HepG2 (cell line): ENCODE results near the gene RBM12. TPM values are rescaled to one million over a fixed set of nuclear protein-coding genes. Genes with fewer than 3 reads are reported as not detected.

ENCODE experiments used
- AHR ChIP-seq: IDR thresholded peaks from 2 replicates; pipeline ENCODE4 v1.6.1; 2018; ENCODE audit warnings: missing genetic modification reagents, missing compliant biosample characterization
- BCL6 ChIP-seq: IDR thresholded peaks from 2 replicates; pipeline ENCODE4 v1.6.1; 2016; ENCODE audit warnings: missing genetic modification reagents, missing compliant biosample characterization
- FOXK2 ChIP-seq: fragments of 450-650 bp; IDR thresholded peaks from 2 replicates; pipeline ENCODE4 v1.6.1; 2016
- HMG20A ChIP-seq: IDR thresholded peaks from 2 replicates; pipeline ENCODE4 v1.6.1; 2016; ENCODE audit warnings: borderline replicate concordance
- RELA ChIP-seq: sonication (generic); formaldehyde crosslinking; IDR thresholded peaks from 2 replicates; pipeline ENCODE4 v1.4.0; 2020; ENCODE audit warnings: missing genetic modification reagents
- RFXAP ChIP-seq: sonication (generic); formaldehyde crosslinking; IDR thresholded peaks from 2 replicates; pipeline ENCODE4 v1.4.0; 2020; ENCODE audit warnings: missing genetic modification reagents, borderline replicate concordance
- SP140L ChIP-seq: sonication (generic); formaldehyde crosslinking; IDR thresholded peaks from 2 replicates; pipeline ENCODE4 v1.4.0; 2020; ENCODE audit warnings: missing genetic modification reagents, borderline replicate concordance
- TBX2 ChIP-seq: sonication (generic); formaldehyde crosslinking; IDR thresholded peaks from 2 replicates; pipeline ENCODE4 v1.5.0; 2020; ENCODE audit warnings: missing genetic modification reagents, mild to moderate bottlenecking, borderline replicate concordance
- ZBTB1 ChIP-seq: sonication (generic); formaldehyde crosslinking; IDR thresholded peaks from 2 replicates; pipeline ENCODE4 v1.4.0; 2020; ENCODE audit warnings: missing genetic modification reagents, borderline replicate concordance
- ZBTB3 ChIP-seq: sonication (generic); formaldehyde crosslinking; IDR thresholded peaks from 2 replicates; pipeline ENCODE4 v1.4.0; 2020; ENCODE audit warnings: low read depth, mild to moderate bottlenecking, moderate library complexity, missing genetic modification reagents, borderline replicate concordance
- ZBTB42 ChIP-seq: sonication (generic); formaldehyde crosslinking; IDR thresholded peaks from 2 replicates; pipeline ENCODE4 v1.5.0; 2020; ENCODE audit warnings: mild to moderate bottlenecking, missing genetic modification reagents
- ZFP36L1 ChIP-seq: sonication (generic); formaldehyde crosslinking; IDR thresholded peaks from 2 replicates; pipeline ENCODE4 v1.8.0; 2022; ENCODE audit warnings: mild to moderate bottlenecking, missing genetic modification reagents, moderate library complexity
- ZNF12 ChIP-seq: sonication (generic); formaldehyde crosslinking; IDR thresholded peaks from 2 replicates; pipeline ENCODE4 v1.5.0; 2020; ENCODE audit warnings: missing genetic modification reagents
- ZNF143 ChIP-seq: sonication (generic); formaldehyde crosslinking; IDR thresholded peaks from 2 replicates; pipeline ENCODE4 v1.4.0; 2020; ENCODE audit warnings: missing genetic modification reagents
- ZNF30 ChIP-seq: sonication (generic); formaldehyde crosslinking; IDR thresholded peaks from 2 replicates; pipeline ENCODE4 v1.5.0; 2020; ENCODE audit warnings: mild to moderate bottlenecking, missing genetic modification reagents
- ZNF326 ChIP-seq: sonication (generic); formaldehyde crosslinking; IDR thresholded peaks from 2 replicates; pipeline ENCODE4 v1.4.0; 2020; ENCODE audit warnings: missing genetic modification reagents, borderline replicate concordance
- ZNF446 ChIP-seq: sonication (generic); formaldehyde crosslinking; IDR thresholded peaks from 2 replicates; pipeline ENCODE4 v1.5.0; 2020; ENCODE audit warnings: mild to moderate bottlenecking, missing genetic modification reagents
- ZNF550 ChIP-seq: sonication (generic); formaldehyde crosslinking; IDR thresholded peaks from 2 replicates; pipeline ENCODE4 v1.4.0; 2020; ENCODE audit warnings: mild to moderate bottlenecking, missing genetic modification reagents, borderline replicate concordance
- ZNF570 ChIP-seq: sonication (generic); formaldehyde crosslinking; IDR thresholded peaks from 2 replicates; pipeline ENCODE4 v1.4.0; 2020; ENCODE audit warnings: mild to moderate bottlenecking, missing genetic modification reagents, borderline replicate concordance
- ZNF766 ChIP-seq: sonication (generic); formaldehyde crosslinking; IDR thresholded peaks from 2 replicates; pipeline ENCODE4 v1.5.0; 2020; ENCODE audit warnings: missing genetic modification reagents, borderline replicate concordance
- ZNF775 ChIP-seq: sonication (generic); formaldehyde crosslinking; IDR thresholded peaks from 2 replicates; pipeline ENCODE4 v1.4.0; 2020; ENCODE audit warnings: missing genetic modification reagents, mild to moderate bottlenecking, moderate library complexity, borderline replicate concordance
- ZNF776 ChIP-seq: sonication (generic); formaldehyde crosslinking; IDR thresholded peaks from 2 replicates; pipeline ENCODE4 v1.4.0; 2020; ENCODE audit warnings: mild to moderate bottlenecking, missing genetic modification reagents
- polyA plus RNA-seq, 8 experiments: library from polyadenylated mRNA; depleted of rRNA in 3 of 8; stranded (reverse) in 7 of 8; unstranded in 1 of 8; fragments of >200 nt; fragmentation: Illumina TruSeq in 4 of 8; extraction: Trizol in 4 of 8; gene quantifications; 2 replicates each; pipeline versions ENCODE4 v1.2.1 to v1.2.3, GENCODE V29; 2011 to 2016; ENCODE audit warnings: low read depth in 4 of 8, missing spikeins in 1 of 8, mixed read lengths in 1 of 8; ENCODE audit not compliant: insufficient read depth in 1 of 8
- total RNA-seq, 5 experiments: library from RNA; depleted of rRNA; stranded (reverse); fragments of >200 nt; fragmentation: Illumina TruSeq; extraction: Trizol; gene quantifications; 2 replicates each; pipeline ENCODE4 v1.2.3, GENCODE V29; 2016; ENCODE audit warnings: low read depth in 1 of 5
- TF ChIP-seq, protein P1 (sequence below): sonication (generic); formaldehyde crosslinking; conservative IDR thresholded peaks from 2 replicates; pipeline ENCODE4 v1.8.0; 2022; ENCODE audit warnings: low read depth, missing genetic modification reagents
- TF ChIP-seq, protein P2 (sequence below): sonication (generic); formaldehyde crosslinking; IDR thresholded peaks from 2 replicates; pipeline ENCODE4 v1.5.1; 2020; ENCODE audit warnings: missing genetic modification reagents, mild to moderate bottlenecking, borderline replicate concordance
- TF ChIP-seq, protein P3 (sequence below): sonication (generic); formaldehyde crosslinking; IDR thresholded peaks from 2 replicates; pipeline ENCODE4 v1.9.0; 2021; ENCODE audit warnings: missing genetic modification reagents, borderline replicate concordance

The RBM12 gene
- total and polyA plus RNA-seq, 2 of the 13 experiments (the other 11 are each of a cell fraction or from before 2014, with no cell fraction given), result 97.9 to 104 TPM

DNA sequence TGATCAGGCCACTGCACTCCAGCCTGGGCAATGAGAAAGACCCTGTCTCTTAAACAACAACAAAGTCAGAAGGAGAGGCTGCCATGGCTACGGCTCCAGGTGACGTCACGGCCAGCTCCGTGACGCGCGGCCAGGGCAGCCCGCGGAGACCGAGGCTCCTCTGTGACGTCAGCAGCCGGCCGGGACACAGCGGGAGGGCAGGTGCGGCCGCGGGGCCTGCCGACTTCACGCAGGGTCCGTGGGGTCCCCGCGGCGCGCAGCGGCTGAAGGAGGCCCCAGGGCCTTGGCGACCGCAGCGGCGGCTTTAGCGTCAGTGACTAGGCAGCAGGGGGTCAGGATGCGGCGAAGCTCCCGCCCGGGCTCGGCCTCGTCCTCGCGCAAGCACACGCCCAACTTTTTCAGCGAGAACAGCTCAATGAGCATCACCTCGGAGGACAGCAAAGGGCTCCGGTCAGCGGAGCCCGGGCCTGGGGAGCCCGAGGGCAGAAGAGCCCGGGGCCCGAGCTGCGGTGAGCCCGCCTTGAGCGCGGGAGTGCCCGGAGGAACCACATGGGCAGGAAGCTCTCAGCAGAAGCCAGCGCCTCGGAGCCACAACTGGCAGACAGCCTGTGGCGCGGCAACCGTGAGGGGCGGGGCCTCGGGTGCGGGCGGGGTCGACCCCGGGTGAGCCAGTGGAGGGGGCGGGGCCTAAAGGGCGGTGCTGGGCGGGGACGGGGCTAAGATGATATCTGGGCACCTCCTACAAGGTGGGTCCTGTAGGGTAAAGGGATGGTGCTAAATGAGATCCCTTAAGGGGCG lies 48.8 kb downstream of the RBM12 start, which contains the start of gene SPAG4 (continued):
- TF ChIP-seq, protein P1, sequence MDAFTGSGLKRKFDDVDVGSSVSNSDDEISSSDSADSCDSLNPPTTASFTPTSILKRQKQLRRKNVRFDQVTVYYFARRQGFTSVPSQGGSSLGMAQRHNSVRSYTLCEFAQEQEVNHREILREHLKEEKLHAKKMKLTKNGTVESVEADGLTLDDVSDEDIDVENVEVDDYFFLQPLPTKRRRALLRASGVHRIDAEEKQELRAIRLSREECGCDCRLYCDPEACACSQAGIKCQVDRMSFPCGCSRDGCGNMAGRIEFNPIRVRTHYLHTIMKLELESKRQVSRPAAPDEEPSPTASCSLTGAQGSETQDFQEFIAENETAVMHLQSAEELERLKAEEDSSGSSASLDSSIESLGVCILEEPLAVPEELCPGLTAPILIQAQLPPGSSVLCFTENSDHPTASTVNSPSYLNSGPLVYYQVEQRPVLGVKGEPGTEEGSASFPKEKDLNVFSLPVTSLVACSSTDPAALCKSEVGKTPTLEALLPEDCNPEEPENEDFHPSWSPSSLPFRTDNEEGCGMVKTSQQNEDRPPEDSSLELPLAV, result peak; percentile 87; the same call in 1 of the 2 replicates
- TF ChIP-seq, protein P2, sequence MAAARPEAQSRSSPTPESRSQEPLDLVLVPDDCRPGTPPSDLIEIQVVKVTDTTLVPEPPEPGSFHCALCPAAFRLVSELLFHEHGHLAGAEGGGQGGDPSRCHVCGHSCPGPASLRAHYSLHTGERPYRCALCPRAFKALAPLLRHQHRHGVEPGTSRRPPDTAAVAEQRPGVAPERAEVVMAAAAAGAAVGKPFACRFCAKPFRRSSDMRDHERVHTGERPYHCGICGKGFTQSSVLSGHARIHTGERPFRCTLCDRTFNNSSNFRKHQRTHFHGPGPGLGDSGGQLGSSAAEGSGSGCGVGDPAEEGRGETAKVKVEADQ (CRISPR knock-in tag), result peak; percentile 88
- TF ChIP-seq ZNF30 (CRISPR knock-in tag) (peak; percentile 82; the same call in 1 of the 2 replicates), RELA (CRISPR knock-in tag) (peak; percentile 86), BCL6 (CRISPR knock-in tag) (peak; percentile 79), ZBTB42 (CRISPR knock-in tag) (peak; percentile 98), ZNF550 (CRISPR knock-in tag) (0 out of 2 replicates have a peak, but pooled peaks have one; percentile 60), ZNF12 (no peak), ZNF143 (peak; percentile 68), AHR (CRISPR knock-in tag) (no peak; the same call in 1 of the 2 replicates), FOXK2 (no peak), ZNF766 (CRISPR knock-in tag) (peak; percentile 99), ZBTB1 (CRISPR knock-in tag) (no peak; the same call in 1 of the 2 replicates), RFXAP (CRISPR knock-in tag) (peak; percentile 95), ZNF775 (peak; percentile 93; the same call in 1 of the 2 replicates), ZNF570 (CRISPR knock-in tag) (peak; percentile 95), ZNF776 (CRISPR knock-in tag) (peak; percentile 92; the same call in 1 of the 2 replicates), ZNF446 (CRISPR knock-in tag) (peak; percentile 98), HMG20A (CRISPR knock-in tag) (no peak), SP140L (CRISPR knock-in tag) (peak; percentile 92; the same call in 1 of the 2 replicates), ZNF326 (CRISPR knock-in tag) (no peak), ZBTB3 (CRISPR knock-in tag) (peak; percentile 58; the same call in 1 of the 2 replicates), TBX2 (peak; percentile 91), ZFP36L1 (CRISPR knock-in tag) (peak; percentile 100)
- TF ChIP-seq, protein P3, sequence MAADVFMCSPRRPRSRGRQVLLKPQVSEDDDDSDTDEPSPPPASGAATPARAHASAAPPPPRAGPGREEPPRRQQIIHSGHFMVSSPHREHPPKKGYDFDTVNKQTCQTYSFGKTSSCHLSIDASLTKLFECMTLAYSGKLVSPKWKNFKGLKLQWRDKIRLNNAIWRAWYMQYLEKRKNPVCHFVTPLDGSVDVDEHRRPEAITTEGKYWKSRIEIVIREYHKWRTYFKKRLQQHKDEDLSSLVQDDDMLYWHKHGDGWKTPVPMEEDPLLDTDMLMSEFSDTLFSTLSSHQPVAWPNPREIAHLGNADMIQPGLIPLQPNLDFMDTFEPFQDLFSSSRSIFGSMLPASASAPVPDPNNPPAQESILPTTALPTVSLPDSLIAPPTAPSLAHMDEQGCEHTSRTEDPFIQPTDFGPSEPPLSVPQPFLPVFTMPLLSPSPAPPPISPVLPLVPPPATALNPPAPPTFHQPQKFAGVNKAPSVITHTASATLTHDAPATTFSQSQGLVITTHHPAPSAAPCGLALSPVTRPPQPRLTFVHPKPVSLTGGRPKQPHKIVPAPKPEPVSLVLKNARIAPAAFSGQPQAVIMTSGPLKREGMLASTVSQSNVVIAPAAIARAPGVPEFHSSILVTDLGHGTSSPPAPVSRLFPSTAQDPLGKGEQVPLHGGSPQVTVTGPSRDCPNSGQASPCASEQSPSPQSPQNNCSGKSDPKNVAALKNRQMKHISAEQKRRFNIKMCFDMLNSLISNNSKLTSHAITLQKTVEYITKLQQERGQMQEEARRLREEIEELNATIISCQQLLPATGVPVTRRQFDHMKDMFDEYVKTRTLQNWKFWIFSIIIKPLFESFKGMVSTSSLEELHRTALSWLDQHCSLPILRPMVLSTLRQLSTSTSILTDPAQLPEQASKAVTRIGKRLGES (CRISPR knock-in tag), result peak; percentile 88
